Measurements from ENCODE around the gene MACROD2. TPM values are rescaled to one million over a fixed set of nuclear protein-coding genes. Genes with fewer than 3 reads are reported as not detected.
A peak's percentile ranks its signal among the peaks of the same experiment; 100 is the strongest.

MACROD2 gene
- total RNA-seq, 1 experiment from 2014 or later, result 1.5 TPM

DNA sequence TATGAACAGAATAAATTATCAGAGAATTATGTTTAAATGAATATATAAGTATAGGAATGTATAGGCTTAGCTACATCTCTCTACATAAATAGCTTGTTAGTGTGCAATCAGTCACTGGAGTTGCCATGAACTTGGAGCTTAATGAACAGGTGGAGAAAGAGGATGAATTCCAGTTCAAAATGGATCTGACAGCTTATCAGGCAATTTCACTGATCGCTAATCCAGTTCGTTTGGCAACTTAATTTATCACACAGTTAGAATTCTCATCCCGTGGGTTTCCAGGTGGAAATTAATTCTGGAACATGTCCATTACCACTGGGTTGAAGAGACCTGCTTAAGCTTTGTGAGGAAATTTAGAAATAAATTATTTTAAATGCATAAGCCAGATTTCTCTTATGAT, 118.1 kb downstream of the MACROD2 start:
- no peak overlapping the region for H3K4me3 ChIP-seq (ENCODE audit: insufficient read depth, low read depth, low read length)
- DNase-seq, result no peak
- H3K27me3 ChIP-seq (ENCODE audit: control insufficient read depth, insufficient read depth, low read length), result no peaks in the 10 kb centered on the region
- no peaks in the 10 kb centered on the region for H3K36me3 ChIP-seq (replicated peaks; ENCODE audit: control insufficient read depth, insufficient read depth, low read length)

GRCh38 chr20:14114065-14114704, 118.9 kb downstream of the MACROD2 start:
- no peak overlapping the region for H3K4me3 ChIP-seq (ENCODE audit: insufficient read depth, low read depth, low read length)
- H3K36me3 ChIP-seq (replicated peaks; ENCODE audit: control insufficient read depth, insufficient read depth, low read length), result no peaks in the 10 kb centered on the region
- DNase-seq, result no peak
- no peaks in the 10 kb centered on the region for H3K27me3 ChIP-seq (ENCODE audit: control insufficient read depth, insufficient read depth, low read length)

GRCh38 chr20:14116037-14116436, 120.7 kb downstream of the MACROD2 start:
- no peak overlapping the region for H3K4me3 ChIP-seq (ENCODE audit: insufficient read depth, low read depth, low read length)
- H3K36me3 ChIP-seq (replicated peaks; ENCODE audit: control insufficient read depth, insufficient read depth, low read length), result no peaks in the 10 kb centered on the region
- DNase-seq, result no peak
- H3K27me3 ChIP-seq (ENCODE audit: control insufficient read depth, insufficient read depth, low read length), result no peaks in the 10 kb centered on the region

- Histone ChIP-seq H3K27me3 (ENCODE audit: control insufficient read depth, insufficient read depth, low read length) (no peaks in the 10 kb centered on the region), H3K36me3 (replicated peaks; ENCODE audit: control insufficient read depth, insufficient read depth, low read length) (no peaks in the 10 kb centered on the region), H3K4me3 (ENCODE audit: insufficient read depth, low read depth, low read length) (no peak overlapping the region)
- no peak for DNase-seq
Measured at GRCh38 chr20:14117768-14118167, 122.5 kb downstream of the MACROD2 start.

DNA sequence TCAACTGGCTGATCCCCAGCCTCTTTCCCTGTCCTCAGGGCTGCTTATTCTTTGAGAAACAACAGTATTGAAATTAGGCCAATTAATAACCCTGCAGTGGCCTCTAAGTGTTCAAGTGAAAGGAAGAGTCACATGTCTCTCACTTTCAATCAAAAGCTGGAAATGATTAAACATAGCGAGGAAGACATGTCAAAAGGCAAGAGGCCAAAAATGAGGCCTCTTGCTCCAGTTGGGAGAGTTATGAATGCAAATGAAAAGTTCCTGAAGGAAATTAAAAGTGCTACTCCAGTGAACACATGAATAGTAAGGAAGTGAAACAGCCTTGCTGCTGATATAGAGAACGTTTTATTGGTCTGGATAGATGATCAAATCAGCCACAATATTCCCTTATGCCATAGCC, 131.5 kb downstream of the MACROD2 start:
- Histone ChIP-seq H3K27me3 (ENCODE audit: control insufficient read depth, insufficient read depth, low read length) (no peaks in the 10 kb centered on the region), H3K4me3 (ENCODE audit: insufficient read depth, low read depth, low read length) (no peak overlapping the region), H3K36me3 (replicated peaks; ENCODE audit: control insufficient read depth, insufficient read depth, low read length) (no peaks in the 10 kb centered on the region)
- DNase-seq, result no peak

DNA sequence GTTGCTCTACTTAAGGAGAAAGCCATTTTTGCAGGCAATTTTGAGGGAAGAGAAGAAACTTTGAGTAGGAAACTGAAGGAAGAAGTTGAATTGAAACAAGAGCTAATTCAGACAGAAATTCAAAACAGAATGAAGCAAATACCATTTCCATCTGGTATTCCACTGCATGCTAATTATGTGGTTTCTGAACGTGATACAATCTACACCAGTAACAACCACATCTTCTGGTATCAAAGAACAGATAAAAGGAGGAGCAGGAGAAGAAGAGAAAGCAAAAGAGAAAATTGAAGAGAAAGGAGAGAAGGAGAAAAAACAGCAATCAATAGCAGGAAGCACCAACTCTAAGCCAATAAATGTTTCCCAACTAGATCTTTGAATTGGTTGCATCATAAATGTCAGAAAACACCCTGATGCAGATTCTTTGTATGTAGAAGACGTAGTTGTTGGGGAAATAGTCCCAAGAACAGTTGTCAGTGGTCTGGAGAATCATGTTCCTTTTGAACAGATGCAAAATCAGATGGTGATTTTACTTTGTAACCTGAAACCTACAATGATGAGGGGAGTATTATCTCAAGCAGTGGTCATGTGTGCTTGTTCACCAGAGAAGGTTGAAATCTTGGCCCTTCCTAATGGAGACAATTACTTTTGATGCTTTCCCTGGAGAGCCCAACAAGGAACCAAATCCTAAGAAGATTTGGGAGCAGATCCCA, 132.4 kb downstream of the MACROD2 start:
- no peak overlapping the region for H3K4me3 ChIP-seq (ENCODE audit: insufficient read depth, low read depth, low read length)
- H3K36me3 ChIP-seq (replicated peaks; ENCODE audit: control insufficient read depth, insufficient read depth, low read length), result no peaks in the 10 kb centered on the region
- no peak for DNase-seq
- no peaks in the 10 kb centered on the region for H3K27me3 ChIP-seq (ENCODE audit: control insufficient read depth, insufficient read depth, low read length)

DNA sequence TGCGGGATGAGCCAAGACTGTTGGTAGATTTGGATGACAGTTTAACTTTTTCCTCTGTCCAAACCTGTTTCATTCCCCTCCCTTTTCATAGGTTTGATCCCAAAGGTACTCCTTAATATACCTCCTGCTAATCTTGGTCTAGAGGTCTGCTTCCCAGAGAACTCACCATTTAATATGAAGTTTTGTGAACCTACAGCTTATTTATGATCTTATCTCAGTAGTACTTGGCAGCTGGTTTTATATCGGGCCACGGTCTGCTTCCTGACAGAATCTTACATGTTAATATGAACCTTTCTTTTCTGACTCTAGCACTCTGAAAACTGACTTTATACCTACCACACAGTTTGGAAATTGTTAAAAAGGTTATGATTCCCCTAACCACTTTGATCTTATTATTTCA, 138.7 kb downstream of the MACROD2 start:
- no peak overlapping the region for H3K4me3 ChIP-seq (ENCODE audit: insufficient read depth, low read depth, low read length)
- H3K27me3 ChIP-seq (ENCODE audit: control insufficient read depth, insufficient read depth, low read length), result no peaks in the 10 kb centered on the region
- no peaks in the 10 kb centered on the region for H3K36me3 ChIP-seq (replicated peaks; ENCODE audit: control insufficient read depth, insufficient read depth, low read length)
- no peak for DNase-seq

DNA sequence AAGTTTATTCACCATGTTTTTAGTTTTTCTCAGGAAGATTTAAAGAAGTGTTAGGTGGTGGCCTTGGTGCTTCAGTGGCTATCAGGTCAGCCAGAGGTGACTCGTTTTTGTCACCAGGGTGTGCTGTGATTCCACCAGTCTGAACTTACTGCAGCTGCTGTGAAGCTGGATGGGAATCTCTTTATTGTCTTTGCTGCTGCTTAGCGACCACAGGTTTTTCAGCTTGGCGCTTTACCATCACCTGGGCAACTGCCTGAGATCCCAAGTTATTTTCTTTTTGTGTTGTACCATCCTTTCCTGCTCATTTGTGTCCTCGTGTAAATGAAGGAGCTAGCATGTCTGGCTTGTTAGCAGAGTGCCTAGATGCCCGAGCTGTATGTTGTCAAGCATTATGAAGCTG, 146.9 kb downstream of the MACROD2 start:
- H3K27me3 ChIP-seq (ENCODE audit: control insufficient read depth, insufficient read depth, low read length), result no peaks in the 10 kb centered on the region
- H3K4me3 ChIP-seq (ENCODE audit: insufficient read depth, low read depth, low read length), result no peak overlapping the region
- no peaks in the 10 kb centered on the region for H3K36me3 ChIP-seq (replicated peaks; ENCODE audit: control insufficient read depth, insufficient read depth, low read length)
- peak; percentile 53 for DNase-seq

- H3K36me3 ChIP-seq (replicated peaks; ENCODE audit: control insufficient read depth, insufficient read depth, low read length), result no peaks in the 10 kb centered on the region
- no peak overlapping the region for H3K4me3 ChIP-seq (ENCODE audit: insufficient read depth, low read depth, low read length)
- no peaks in the 10 kb centered on the region for H3K27me3 ChIP-seq (ENCODE audit: control insufficient read depth, insufficient read depth, low read length)
- no peak for DNase-seq
Measured at GRCh38 chr20:14142964-14143627, 147.8 kb downstream of the MACROD2 start.

- DNase-seq, result no peak
Measured at GRCh38 chr20:14148042-14148441, 152.7 kb downstream of the MACROD2 start.

GRCh38 chr20:14155361-14155760, 160.0 kb downstream of the MACROD2 start:
- Histone ChIP-seq H3K27me3 (ENCODE audit: control insufficient read depth, insufficient read depth, low read length) (no peaks in the 10 kb centered on the region), H3K36me3 (replicated peaks; ENCODE audit: control insufficient read depth, insufficient read depth, low read length) (no peaks in the 10 kb centered on the region), H3K4me3 (ENCODE audit: insufficient read depth, low read depth, low read length) (no peak overlapping the region)
- DNase-seq, result no peak

More at GRCh38 chr20:14148042-14148441, 152.7 kb downstream of the MACROD2 start:
- H3K36me3 ChIP-seq (replicated peaks; ENCODE audit: control insufficient read depth, insufficient read depth, low read length), result no peaks in the 10 kb centered on the region
- no peaks in the 10 kb centered on the region for H3K27me3 ChIP-seq (ENCODE audit: control insufficient read depth, insufficient read depth, low read length)
- no peak overlapping the region for H3K4me3 ChIP-seq (ENCODE audit: insufficient read depth, low read depth, low read length)

DNA sequence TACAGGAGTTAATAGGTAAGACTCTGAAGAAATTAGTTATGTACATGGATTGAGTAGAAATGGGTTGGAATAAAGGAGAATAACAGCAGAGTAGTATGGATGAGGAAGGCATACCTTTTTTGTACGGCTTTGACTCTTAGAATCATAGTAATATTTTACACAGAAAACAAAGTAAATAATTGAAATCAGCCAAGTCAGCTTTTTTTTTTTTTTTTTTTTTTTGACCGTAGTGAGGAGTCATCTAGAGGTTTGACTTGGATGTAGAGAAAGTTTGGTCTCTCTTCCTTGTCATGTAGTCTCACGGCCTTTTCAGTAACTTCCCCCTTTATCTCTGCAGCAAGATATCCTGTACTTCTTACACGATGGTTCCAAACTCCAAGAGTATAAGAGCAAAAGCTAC, 183.2 kb downstream of the MACROD2 start:
- Histone ChIP-seq H3K27me3 (ENCODE audit: control insufficient read depth, insufficient read depth, low read length) (no peaks in the 10 kb centered on the region), H3K4me3 (ENCODE audit: insufficient read depth, low read depth, low read length) (no peak overlapping the region), H3K36me3 (replicated peaks; ENCODE audit: control insufficient read depth, insufficient read depth, low read length) (no peaks in the 10 kb centered on the region)
- no peak for DNase-seq

- no peaks in the 10 kb centered on the region for H3K27me3 ChIP-seq (ENCODE audit: control insufficient read depth, insufficient read depth, low read length)
- no peak overlapping the region for H3K4me3 ChIP-seq (ENCODE audit: insufficient read depth, low read depth, low read length)
- no peak for DNase-seq
- no peaks in the 10 kb centered on the region for H3K36me3 ChIP-seq (replicated peaks; ENCODE audit: control insufficient read depth, insufficient read depth, low read length)
Measured at GRCh38 chr20:14178952-14179351, 183.6 kb downstream of the MACROD2 start.

DNA sequence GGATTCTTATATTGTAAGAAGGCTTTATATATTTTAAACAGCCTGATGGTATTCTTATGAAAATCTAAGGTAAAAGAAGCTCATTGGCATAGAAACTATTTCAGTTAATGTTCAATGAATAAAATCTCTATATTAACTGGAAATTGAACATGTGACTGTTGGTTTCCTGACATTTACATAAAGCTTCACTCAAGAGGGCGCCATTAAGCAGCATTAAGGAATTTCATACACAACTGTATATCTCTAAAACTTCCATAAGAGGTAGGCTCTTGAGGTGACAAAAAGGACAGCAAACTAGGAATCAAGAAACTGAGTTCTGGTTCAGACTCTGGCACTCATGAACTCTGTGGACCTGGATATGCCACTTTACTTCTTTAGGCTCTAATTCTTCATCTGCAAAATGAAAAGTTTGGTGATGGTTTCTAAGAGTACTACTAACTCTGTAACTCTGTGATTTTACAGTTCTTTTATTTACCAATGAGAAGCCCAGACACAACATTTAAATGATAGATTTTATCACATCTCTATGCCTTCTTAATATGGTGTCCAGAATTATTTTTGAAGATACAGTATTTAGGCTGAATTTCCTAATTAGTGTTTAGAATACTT, 194.6 kb downstream of the MACROD2 start:
- Histone ChIP-seq H3K27me3 (ENCODE audit: control insufficient read depth, insufficient read depth, low read length) (no peaks in the 10 kb centered on the region), H3K36me3 (replicated peaks; ENCODE audit: control insufficient read depth, insufficient read depth, low read length) (no peaks in the 10 kb centered on the region), H3K4me3 (ENCODE audit: insufficient read depth, low read depth, low read length) (no peak overlapping the region)
- DNase-seq, result no peak

DNA sequence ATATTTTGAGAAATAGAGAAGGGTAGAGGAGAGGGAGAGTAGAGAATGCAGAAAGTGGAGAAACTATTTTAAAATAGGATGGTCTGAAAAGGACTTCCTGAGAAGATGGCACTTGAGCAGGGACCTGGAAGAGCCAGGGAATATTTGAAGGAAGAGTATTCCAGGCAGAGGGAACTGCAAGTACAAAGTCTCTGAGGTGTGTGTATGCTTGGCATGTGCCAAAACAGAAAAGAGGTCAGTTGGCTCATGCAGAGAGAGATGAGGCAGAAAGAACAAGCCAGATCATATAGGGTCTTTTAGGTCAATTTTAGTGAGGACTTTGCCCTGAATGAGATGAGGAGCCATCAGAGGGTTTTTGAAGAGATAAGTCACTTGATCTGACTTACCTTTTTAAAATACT, 196.2 kb downstream of the MACROD2 start:
- H3K4me3 ChIP-seq (ENCODE audit: insufficient read depth, low read depth, low read length), result no peak overlapping the region
- no peaks in the 10 kb centered on the region for H3K36me3 ChIP-seq (replicated peaks; ENCODE audit: control insufficient read depth, insufficient read depth, low read length)
- H3K27me3 ChIP-seq (ENCODE audit: control insufficient read depth, insufficient read depth, low read length), result no peaks in the 10 kb centered on the region
- DNase-seq, result no peak

Measured in H7 (cell line).